Panc1 (cell line): ENCODE data around the gene OR2T27. TPM values are rescaled to one million over a fixed set of nuclear protein-coding genes. Genes with fewer than 3 reads are reported as not detected.

ENCODE experiments used
- ATAC-seq: fragments of 200-7000 bp; cut with Tn5 transposase; 2 replicates; pipeline ENCODE4 v1.9.1; 2020; ENCODE audit warnings: mild to moderate bottlenecking, moderate library complexity
- BruUV-seq: library from RNA; stranded (reverse); fragments of 400-500 nt; replicated peaks from 2 replicates; lab custom pipeline; 2021; lab: Mats Ljungman, UMichigan
- CTCF ChIA-PET: fragments of 300-600 bp; sonication (Branson Sonifier 250); formaldehyde crosslinking; loops from one replicate; lab custom pipeline; 2022; ENCODE audit warnings: antibody characterized with exemption; lab: Charles Lee
- POLR2A ChIA-PET: fragments of 300-600 bp; sonication (Branson Sonifier 250); formaldehyde crosslinking; loops from one replicate; lab custom pipeline; 2022; ENCODE audit warnings: antibody characterized with exemption; lab: Charles Lee
- DNase-seq: peaks from one replicate; pipeline ENCODE4 v3.0.0-alpha.2; 2010; ENCODE audit warnings: low read depth, low spot score
- H3K27ac ChIP-seq: 2 replicates; pipeline ENCODE4 v1.5.1; 2011; ENCODE audit warnings: mild to moderate bottlenecking, low read length, inconsistent platforms
- H3K27me3 ChIP-seq: fragments of 200-500 bp; sonication (Bioruptor generic); 2 replicates; pipeline ENCODE4 v1.6.0; 2014; ENCODE audit warnings: low read length, inconsistent platforms; ENCODE audit not compliant: control insufficient read depth, insufficient read depth
- H3K36me3 ChIP-seq: fragments of 200-500 bp; sonication (Bioruptor generic); 2 replicates; pipeline ENCODE4 v1.5.1; 2014; ENCODE audit warnings: inconsistent platforms, mild to moderate bottlenecking, low read length, moderate library complexity; ENCODE audit not compliant: control insufficient read depth, insufficient read depth
- H3K4me1 ChIP-seq: 2 replicates; pipeline ENCODE4 v1.5.1; 2011; ENCODE audit warnings: inconsistent platforms, mild to moderate bottlenecking, low read length, moderate library complexity; ENCODE audit not compliant: control insufficient read depth, insufficient read depth
- H3K4me3 ChIP-seq, 2 experiments: 2 replicates each; pipeline ENCODE4 v1.5.1; 2011 to 2012; ENCODE audit warnings: low read depth in 2 of 2, low read length in 2 of 2, mild to moderate bottlenecking in 2 of 2, inconsistent platforms in 1 of 2, moderate library complexity in 1 of 2
- H3K9me3 ChIP-seq: fragments of 200-500 bp; sonication (Bioruptor generic); 2 replicates; pipeline ENCODE4 v1.5.1; 2014; ENCODE audit warnings: low read depth, mild to moderate bottlenecking, inconsistent platforms, low read length, moderate library complexity; ENCODE audit not compliant: control insufficient read depth, insufficient read depth
- POLR2AphosphoS5 ChIP-seq: IDR thresholded peaks from 2 replicates; pipeline ENCODE4 v1.6.1; 2012; ENCODE audit warnings: mild to moderate bottlenecking, low read depth, low read length, moderate library complexity
- SIN3A ChIP-seq: IDR thresholded peaks from 2 replicates; pipeline ENCODE4 v1.6.1; 2012; ENCODE audit warnings: low read depth, mild to moderate bottlenecking, low read length, moderate library complexity, borderline replicate concordance; ENCODE audit not compliant: insufficient read depth
- TCF7L2 ChIP-seq: IDR thresholded peaks from 2 replicates; pipeline ENCODE4 v1.6.1; 2011; ENCODE audit warnings: mild to moderate bottlenecking, low read depth, low read length, inconsistent platforms
- in situ Hi-C: cut with HindIII; loops from 2 replicates; pipeline ENCODE4 v1.10.0; 2016; ENCODE audit warnings: low sequenced_read_pairs, low pct_unique_long_range_greater_than_20kb
- intact Hi-C: fragments of 100-400 bp; cut with micrococcal nuclease; formaldehyde crosslinking; loops from one replicate; pipeline ENCODE4 v1.10.0; 2022; ENCODE audit not compliant: unreplicated experiment
- total RNA-seq: library from RNA; stranded (reverse); gene quantifications from one replicate; pipeline ENCODE4 v1.2.1, GENCODE V29; 2021; ENCODE audit not compliant: unreplicated experiment
- TF ChIP-seq, protein P1 (sequence below), 2 experiments: IDR thresholded peaks; 2 replicates each; pipeline ENCODE4 v1.6.1; 2011 to 2012; ENCODE audit warnings: low read depth in 2 of 2, control low read depth in 1 of 2, low read length in 1 of 2, mild to moderate bottlenecking in 1 of 2, moderate library complexity in 1 of 2; ENCODE audit not compliant: insufficient read depth in 1 of 2
- TF ChIP-seq, protein P2 (sequence below): fragments of 450-650 bp; IDR thresholded peaks from 2 replicates; pipeline ENCODE4 v1.5.1; 2017; ENCODE audit warnings: mild to moderate bottlenecking

Gene OR2T27
- total RNA-seq, 1 experiment from 2014 or later: not detected

DNA sequence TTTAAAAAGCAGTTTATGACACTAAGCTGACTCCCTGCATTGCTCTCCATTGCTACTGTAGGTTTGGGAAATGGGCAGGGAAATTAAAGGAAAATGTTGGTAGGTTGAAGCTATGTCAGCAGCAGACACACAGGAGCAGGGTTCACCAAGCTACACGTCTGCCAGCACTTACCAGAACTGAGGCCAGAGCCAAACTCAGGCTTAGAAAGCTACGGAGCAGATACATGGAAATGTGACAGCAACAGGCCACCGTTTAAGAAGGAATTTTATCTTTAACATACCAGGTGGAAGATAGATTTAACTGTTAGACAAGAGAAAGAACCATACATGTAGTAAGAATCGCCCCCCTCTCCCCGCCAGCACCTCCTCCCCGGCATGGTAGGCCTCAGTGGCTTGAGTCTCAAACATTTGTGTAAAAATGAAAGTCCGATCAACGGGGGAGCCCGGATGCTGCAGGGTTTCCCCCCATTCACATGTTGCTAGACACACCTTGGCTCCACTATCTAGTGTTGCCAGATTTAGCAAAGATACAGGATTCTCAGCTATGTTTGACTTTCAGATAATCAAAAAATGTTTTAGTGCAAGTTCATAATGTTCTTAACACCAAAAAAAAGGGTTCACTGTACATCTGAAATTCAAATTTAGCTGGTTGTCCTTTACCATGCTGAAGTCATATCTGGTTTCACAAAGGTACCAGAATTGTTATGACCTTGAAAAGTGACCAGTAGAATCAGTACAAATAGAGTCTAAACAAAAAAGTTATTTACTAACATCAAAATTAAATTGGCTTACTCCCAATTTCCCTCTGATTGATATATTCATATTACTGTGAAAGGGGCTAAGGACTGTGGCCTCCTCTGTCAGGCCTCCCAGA is 27.1 kb downstream of the OR2T27 start:
- ATAC-seq (no peak), DNase-seq (no peak)
- TF ChIP-seq, protein P1, sequence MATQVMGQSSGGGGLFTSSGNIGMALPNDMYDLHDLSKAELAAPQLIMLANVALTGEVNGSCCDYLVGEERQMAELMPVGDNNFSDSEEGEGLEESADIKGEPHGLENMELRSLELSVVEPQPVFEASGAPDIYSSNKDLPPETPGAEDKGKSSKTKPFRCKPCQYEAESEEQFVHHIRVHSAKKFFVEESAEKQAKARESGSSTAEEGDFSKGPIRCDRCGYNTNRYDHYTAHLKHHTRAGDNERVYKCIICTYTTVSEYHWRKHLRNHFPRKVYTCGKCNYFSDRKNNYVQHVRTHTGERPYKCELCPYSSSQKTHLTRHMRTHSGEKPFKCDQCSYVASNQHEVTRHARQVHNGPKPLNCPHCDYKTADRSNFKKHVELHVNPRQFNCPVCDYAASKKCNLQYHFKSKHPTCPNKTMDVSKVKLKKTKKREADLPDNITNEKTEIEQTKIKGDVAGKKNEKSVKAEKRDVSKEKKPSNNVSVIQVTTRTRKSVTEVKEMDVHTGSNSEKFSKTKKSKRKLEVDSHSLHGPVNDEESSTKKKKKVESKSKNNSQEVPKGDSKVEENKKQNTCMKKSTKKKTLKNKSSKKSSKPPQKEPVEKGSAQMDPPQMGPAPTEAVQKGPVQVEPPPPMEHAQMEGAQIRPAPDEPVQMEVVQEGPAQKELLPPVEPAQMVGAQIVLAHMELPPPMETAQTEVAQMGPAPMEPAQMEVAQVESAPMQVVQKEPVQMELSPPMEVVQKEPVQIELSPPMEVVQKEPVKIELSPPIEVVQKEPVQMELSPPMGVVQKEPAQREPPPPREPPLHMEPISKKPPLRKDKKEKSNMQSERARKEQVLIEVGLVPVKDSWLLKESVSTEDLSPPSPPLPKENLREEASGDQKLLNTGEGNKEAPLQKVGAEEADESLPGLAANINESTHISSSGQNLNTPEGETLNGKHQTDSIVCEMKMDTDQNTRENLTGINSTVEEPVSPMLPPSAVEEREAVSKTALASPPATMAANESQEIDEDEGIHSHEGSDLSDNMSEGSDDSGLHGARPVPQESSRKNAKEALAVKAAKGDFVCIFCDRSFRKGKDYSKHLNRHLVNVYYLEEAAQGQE (IDR thresholded peaks at IDR 0.05; ENCODE audit: insufficient read depth in 1 of 2, low read depth in 2 of 2, low read length in 1 of 2): no peak
- TF ChIP-seq, protein P2, sequence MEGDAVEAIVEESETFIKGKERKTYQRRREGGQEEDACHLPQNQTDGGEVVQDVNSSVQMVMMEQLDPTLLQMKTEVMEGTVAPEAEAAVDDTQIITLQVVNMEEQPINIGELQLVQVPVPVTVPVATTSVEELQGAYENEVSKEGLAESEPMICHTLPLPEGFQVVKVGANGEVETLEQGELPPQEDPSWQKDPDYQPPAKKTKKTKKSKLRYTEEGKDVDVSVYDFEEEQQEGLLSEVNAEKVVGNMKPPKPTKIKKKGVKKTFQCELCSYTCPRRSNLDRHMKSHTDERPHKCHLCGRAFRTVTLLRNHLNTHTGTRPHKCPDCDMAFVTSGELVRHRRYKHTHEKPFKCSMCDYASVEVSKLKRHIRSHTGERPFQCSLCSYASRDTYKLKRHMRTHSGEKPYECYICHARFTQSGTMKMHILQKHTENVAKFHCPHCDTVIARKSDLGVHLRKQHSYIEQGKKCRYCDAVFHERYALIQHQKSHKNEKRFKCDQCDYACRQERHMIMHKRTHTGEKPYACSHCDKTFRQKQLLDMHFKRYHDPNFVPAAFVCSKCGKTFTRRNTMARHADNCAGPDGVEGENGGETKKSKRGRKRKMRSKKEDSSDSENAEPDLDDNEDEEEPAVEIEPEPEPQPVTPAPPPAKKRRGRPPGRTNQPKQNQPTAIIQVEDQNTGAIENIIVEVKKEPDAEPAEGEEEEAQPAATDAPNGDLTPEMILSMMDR: no peak
- no peak for TF ChIP-seq SIN3A
- TF ChIP-seq TCF7L2: no peak
- no peak for TF ChIP-seq POLR2AphosphoS5
- no peaks in the 10 kb centered on the region for H3K9me3 ChIP-seq
- no peaks in the 10 kb centered on the region for H3K4me1 ChIP-seq
- intact Hi-C loops: loop anchor here (10.0 kb wide), 1 partner anchor 943 kb away; no protein-coding TSS in a partner anchor
- ChIA-PET CTCF (no interaction called here), POLR2A (no interaction called here)
- no peak overlapping the region for H3K27ac ChIP-seq
- H3K27me3 ChIP-seq: no peaks in the 10 kb centered on the region
- H3K4me3 ChIP-seq: no peak overlapping the region
- in situ Hi-C loops: no loop called here
- no peaks in the 10 kb centered on the region for H3K36me3 ChIP-seq
- no TSS peak for BruUV-seq

GRCh38 chr1:248625971-248626370 is 29.4 kb downstream of the OR2T27 start:
- ChIA-PET POLR2A (no interaction called here), CTCF (no interaction called here)
- Histone ChIP-seq H3K36me3 (no peaks in the 10 kb centered on the region), H3K27ac (no peak overlapping the region), H3K4me1 (no peaks in the 10 kb centered on the region), H3K27me3 (no peaks in the 10 kb centered on the region), H3K4me3 (no peak overlapping the region), H3K9me3 (no peaks in the 10 kb centered on the region)
- DNase-seq (no peak), ATAC-seq (no peak)
- in situ Hi-C loops (no loop called here), intact Hi-C loops (loop anchor here (10.0 kb wide), 1 partner anchor 941 kb away; no protein-coding TSS in a partner anchor)
- TF ChIP-seq TCF7L2: no peak
- no peak for TF ChIP-seq SIN3A
- TF ChIP-seq, protein P2: no peak
- TF ChIP-seq POLR2AphosphoS5: no peak
- TF ChIP-seq, protein P1 (IDR thresholded peaks at IDR 0.05; ENCODE audit: insufficient read depth in 1 of 2, low read depth in 2 of 2, low read length in 1 of 2): no peak
- no TSS peak for BruUV-seq
